Kidney (tissue), 14 donors: ENCODE measurements around the gene WIF1. TPM values are rescaled to one million over a fixed set of nuclear protein-coding genes. Genes with fewer than 3 reads are reported as not detected.

Experiments used
- DNase-seq, 5 donors: peaks; one replicate each; pipeline ENCODE4 v3.0.0-alpha.2; 2013 to 2020
- FAIRE-seq: peaks from 2 replicates; lab custom pipeline; 2012; peaks lifted over from hg19 to GRCh38; lab: Jason Lieb, UNC
- H3K27ac ChIP-seq, 2 donors: one replicate each; pipeline ENCODE4 v1.7.0; 2013; ENCODE audit warnings: low read depth in 2 of 2, low read length in 2 of 2, inconsistent platforms in 1 of 2
- H3K27me3 ChIP-seq: one replicate; pipeline ENCODE4 v1.7.1; 2013; ENCODE audit warnings: low read length, inconsistent platforms; ENCODE audit not compliant: control insufficient read depth, insufficient read depth
- H3K36me3 ChIP-seq, 3 donors: one replicate each; pipeline versions ENCODE4 v1.7.0 to v1.7.1; 2013; ENCODE audit warnings: low read length in 3 of 3, control low read depth in 1 of 3, inconsistent platforms in 1 of 3; ENCODE audit not compliant: insufficient read depth in 3 of 3, control insufficient read depth in 2 of 3
- H3K4me1 ChIP-seq, 3 donors: one replicate each; pipeline versions ENCODE4 v1.7.0 to v1.7.1; 2013; ENCODE audit warnings: low read length in 3 of 3, inconsistent platforms in 1 of 3, low read depth in 1 of 3; ENCODE audit not compliant: control insufficient read depth in 2 of 3, insufficient read depth in 2 of 3
- H3K4me3 ChIP-seq, 3 donors: one replicate each; pipeline versions ENCODE4 v1.7.0 to v1.8.1; 2013; ENCODE audit warnings: low read length in 3 of 3, control low read depth in 1 of 3, inconsistent platforms in 1 of 3
- H3K9ac ChIP-seq, 3 donors: one replicate each; pipeline versions ENCODE4 v1.7.0 to v1.7.1; 2013; ENCODE audit warnings: low read length in 3 of 3, control low read depth in 1 of 3, inconsistent platforms in 1 of 3
- H3K9me3 ChIP-seq, 3 donors: one replicate each; pipeline versions ENCODE4 v1.7.0 to v1.7.1; 2013; ENCODE audit warnings: low read length in 3 of 3, control low read depth in 1 of 3, inconsistent platforms in 1 of 3; ENCODE audit not compliant: control insufficient read depth in 2 of 3, insufficient read depth in 1 of 3
- intact Hi-C: fragments of 100-400 bp; cut with DNase I; formaldehyde crosslinking; loops from one replicate; pipeline ENCODE4 v1.11.1; 2022
- polyA plus RNA-seq: library from polyadenylated mRNA; stranded (reverse); fragments of 350-450 nt; fragmentation: Illumina TruSeq; extraction: RNeasy Lipid Tissue Mini Kit (QIAGEN cat#74804); gene quantifications from one replicate; pipeline ENCODE4 v1.2.3, GENCODE V29; 2014; ENCODE audit warnings: low read depth, low replicate concordance; ENCODE audit not compliant: insufficient read depth
- total RNA-seq: library from RNA; stranded (reverse); fragmentation: NEBNext Ultra II Directional; extraction: Animal tissue kit (Norgen Biotek cat#: 25700); gene quantifications from one replicate; pipeline ENCODE4 v1.2.1, GENCODE V29; 2021
- TF ChIP-seq, protein P1 (sequence below): IDR thresholded peaks from 3 replicates; pipeline ENCODE4 v1.5.1; 2012; ENCODE audit warnings: mild to moderate bottlenecking, moderate library complexity, borderline replicate concordance; ENCODE audit not compliant: insufficient read depth; ENCODE audit errors: extremely low read depth
- donor health status: control.
- donor health status: control.
- donor health status: control.
- donor health status: control.
- donor health status: control.
- donor health status: DM: yes; HTN: yes; CAD: no.
- donor health status: Normal renal cell carcinoma (clear cell type).

WIF1 gene
- total and polyA plus RNA-seq, 2 donors from 2014 or later = not detected

DNA sequence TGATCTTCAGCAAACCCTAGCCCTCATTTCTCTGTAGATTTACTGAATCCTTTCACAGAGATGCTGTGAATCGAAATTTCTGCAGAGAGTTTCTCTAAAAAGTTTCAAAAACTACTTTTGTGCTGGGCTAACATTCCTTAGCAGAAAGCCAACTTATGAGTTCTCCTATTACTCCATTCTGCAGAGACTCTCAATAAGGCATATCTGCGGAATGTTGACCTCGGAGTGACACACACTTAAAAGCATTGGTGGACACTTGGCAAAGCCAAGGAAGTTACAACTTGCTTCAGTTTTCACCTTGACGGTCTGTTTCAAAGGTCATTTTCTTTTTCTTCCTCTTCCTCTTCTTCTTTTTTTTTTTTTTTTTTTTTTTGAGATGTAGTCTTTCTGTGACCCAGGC lies 75.8 kb downstream of the WIF1 start:
- intact Hi-C loops = no loop called here
- no peaks in the 10 kb centered on the region for H3K9me3 ChIP-seq
- H3K27me3 ChIP-seq = no peaks in the 10 kb centered on the region
- H3K27ac ChIP-seq = no peak overlapping the region
- TF ChIP-seq, protein P1, sequence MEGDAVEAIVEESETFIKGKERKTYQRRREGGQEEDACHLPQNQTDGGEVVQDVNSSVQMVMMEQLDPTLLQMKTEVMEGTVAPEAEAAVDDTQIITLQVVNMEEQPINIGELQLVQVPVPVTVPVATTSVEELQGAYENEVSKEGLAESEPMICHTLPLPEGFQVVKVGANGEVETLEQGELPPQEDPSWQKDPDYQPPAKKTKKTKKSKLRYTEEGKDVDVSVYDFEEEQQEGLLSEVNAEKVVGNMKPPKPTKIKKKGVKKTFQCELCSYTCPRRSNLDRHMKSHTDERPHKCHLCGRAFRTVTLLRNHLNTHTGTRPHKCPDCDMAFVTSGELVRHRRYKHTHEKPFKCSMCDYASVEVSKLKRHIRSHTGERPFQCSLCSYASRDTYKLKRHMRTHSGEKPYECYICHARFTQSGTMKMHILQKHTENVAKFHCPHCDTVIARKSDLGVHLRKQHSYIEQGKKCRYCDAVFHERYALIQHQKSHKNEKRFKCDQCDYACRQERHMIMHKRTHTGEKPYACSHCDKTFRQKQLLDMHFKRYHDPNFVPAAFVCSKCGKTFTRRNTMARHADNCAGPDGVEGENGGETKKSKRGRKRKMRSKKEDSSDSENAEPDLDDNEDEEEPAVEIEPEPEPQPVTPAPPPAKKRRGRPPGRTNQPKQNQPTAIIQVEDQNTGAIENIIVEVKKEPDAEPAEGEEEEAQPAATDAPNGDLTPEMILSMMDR = no peak
- DNase-seq = no peak
- H3K4me3 ChIP-seq = no peak overlapping the region
- no peak for FAIRE-seq
- no peaks in the 10 kb centered on the region for H3K36me3 ChIP-seq
- H3K9ac ChIP-seq = no peak overlapping the region
- no peaks in the 10 kb centered on the region for H3K4me1 ChIP-seq

DNA sequence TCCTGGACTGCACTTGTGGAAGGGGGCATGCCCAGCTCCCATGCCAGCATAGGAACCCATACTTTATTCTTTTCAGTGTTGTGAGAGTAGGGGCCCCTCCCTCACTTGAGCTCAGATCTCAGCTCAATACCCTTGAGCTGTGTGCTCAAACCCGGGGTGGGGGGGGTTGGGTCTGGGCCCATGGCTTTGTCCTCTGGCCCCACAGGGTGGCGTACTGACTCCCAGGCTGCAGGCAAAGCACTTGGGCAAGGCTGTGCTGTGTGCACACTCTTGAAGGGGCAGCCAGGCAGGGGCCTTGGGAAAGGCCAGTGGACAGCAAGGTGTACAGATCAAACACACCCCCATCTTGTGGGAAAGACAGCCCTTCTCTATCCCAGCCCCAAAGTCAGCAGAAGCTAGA lies 81.8 kb downstream of the WIF1 start:
- Histone ChIP-seq H3K36me3 (no peaks in the 10 kb centered on the region), H3K4me1 (no peaks in the 10 kb centered on the region), H3K9ac (no peak overlapping the region), H3K9me3 (peaks cover 0 to 3% (median 0%) of the 10 kb centered on the region in 3 donors), H3K27ac (no peak overlapping the region), H3K4me3 (no peak overlapping the region), H3K27me3 (no peaks in the 10 kb centered on the region)
- TF ChIP-seq, protein P1 = no peak
- FAIRE-seq (no peak), DNase-seq (no peak)
- intact Hi-C loops = no loop called here

DNA sequence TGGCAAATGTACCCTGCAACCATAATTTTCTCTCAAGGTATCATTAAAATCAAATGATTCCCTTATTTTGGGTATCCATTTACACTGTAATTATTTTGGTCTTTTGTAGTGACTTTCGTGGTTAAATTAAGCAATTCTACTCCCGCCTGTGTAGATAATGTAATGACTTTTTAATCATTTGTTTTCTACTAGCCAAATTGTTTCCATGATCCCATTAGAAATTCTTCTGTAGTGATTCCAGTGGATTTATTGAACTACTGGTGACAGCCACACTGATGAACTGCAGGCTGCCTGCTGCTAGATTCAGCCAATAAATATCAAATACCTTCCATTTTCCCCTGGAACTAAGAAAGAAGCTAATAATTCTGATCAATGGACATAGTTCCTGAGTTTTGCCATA lies 96.0 kb downstream of the WIF1 start:
- Histone ChIP-seq H3K9ac (no peak overlapping the region), H3K9me3 (peaks cover 0 to 4% (median 4%) of the 10 kb centered on the region in 3 donors), H3K4me3 (no peak overlapping the region), H3K4me1 (peaks cover 0 to 4% (median 0%) of the 10 kb centered on the region in 3 donors), H3K27ac (no peak overlapping the region), H3K27me3 (no peaks in the 10 kb centered on the region), H3K36me3 (no peaks in the 10 kb centered on the region)
- FAIRE-seq (no peak), DNase-seq (no peak)
- intact Hi-C loops = no loop called here
- TF ChIP-seq, protein P1 = no peak

DNA sequence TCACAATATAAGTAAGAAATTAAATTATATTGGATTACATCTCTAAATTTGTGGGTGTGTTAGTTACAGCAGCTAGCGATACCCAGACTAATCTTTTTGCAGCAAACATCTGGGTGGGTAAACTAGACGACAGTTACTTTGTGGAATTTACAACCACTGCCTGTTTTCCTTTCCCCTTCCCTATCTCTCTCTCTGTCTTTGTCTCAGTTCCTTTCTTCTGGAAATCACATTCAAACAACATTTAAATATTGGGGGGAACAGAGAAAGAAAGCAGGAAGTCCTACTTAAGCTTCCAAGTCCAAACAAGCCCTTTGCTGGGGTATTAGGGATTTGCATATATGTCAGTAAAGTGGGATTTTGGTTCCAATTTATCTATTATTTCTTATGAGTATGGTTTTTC lies 97.6 kb downstream of the WIF1 start:
- Histone ChIP-seq H3K4me1 (peaks cover 0 to 4% (median 0%) of the 10 kb centered on the region in 3 donors), H3K4me3 (no peak overlapping the region), H3K9me3 (peaks cover 0 to 4% (median 4%) of the 10 kb centered on the region in 3 donors), H3K9ac (no peak overlapping the region), H3K36me3 (no peaks in the 10 kb centered on the region), H3K27ac (no peak overlapping the region), H3K27me3 (no peaks in the 10 kb centered on the region)
- no peak for FAIRE-seq
- intact Hi-C loops = no loop called here
- DNase-seq = no peak
- TF ChIP-seq, protein P1 = no peak
